ENCODE data around the gene KLHL40. TPM values are rescaled to one million over a fixed set of nuclear protein-coding genes. Genes with fewer than 3 reads are reported as not detected.

The KLHL40 gene
- total and polyA plus RNA-seq, 9 donors: not detected

GRCh38 chr3:42674146-42674545 lies 11.2 kb upstream of the KLHL40 start:
- DNase-seq: no peak
- WGBS, 3 donors: 43 to 50% (median 49%) methylated on average over 3 of the region's 3 CpGs
- Histone ChIP-seq H3K27ac (no peak overlapping the region), H3K4me3 (no peak overlapping the region), H3K27me3 (no peaks in the 10 kb centered on the region), H3K4me1 (ENCODE audit: insufficient read depth) (no peaks in the 10 kb centered on the region), H3K36me3 (no peaks in the 10 kb centered on the region), H3K9me3 (no peaks in the 10 kb centered on the region)
- no peak for TF ChIP-seq EP300 (IDR thresholded peaks at IDR 0.05)
- no peak for TF ChIP-seq CTCF (IDR thresholded peaks at IDR 0.05)
- intact Hi-C loops (cut with DNase I): no loop called here

DNA sequence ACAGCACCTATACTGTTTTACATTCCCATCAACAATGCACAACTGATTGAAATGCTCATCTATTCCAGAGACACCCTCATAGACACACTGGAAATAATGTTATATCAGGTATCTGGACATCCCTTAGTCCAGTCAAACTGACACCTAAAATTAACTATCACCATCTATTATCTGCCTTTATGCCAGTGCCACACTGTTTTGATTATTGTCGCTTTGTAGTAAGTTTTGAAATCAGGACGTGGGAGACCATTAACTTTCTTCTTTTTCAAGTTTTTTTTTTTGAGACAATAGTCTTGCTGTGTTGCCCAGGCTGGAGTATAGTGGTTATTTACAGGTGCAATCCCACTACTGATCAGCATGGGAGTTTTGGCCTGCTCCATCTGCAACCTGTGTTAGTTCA lies 9.4 kb upstream of the KLHL40 start:
- no peaks in the 10 kb centered on the region for H3K27me3 ChIP-seq
- H3K36me3 ChIP-seq: no peaks in the 10 kb centered on the region
- no peaks in the 10 kb centered on the region for H3K9me3 ChIP-seq

DNA sequence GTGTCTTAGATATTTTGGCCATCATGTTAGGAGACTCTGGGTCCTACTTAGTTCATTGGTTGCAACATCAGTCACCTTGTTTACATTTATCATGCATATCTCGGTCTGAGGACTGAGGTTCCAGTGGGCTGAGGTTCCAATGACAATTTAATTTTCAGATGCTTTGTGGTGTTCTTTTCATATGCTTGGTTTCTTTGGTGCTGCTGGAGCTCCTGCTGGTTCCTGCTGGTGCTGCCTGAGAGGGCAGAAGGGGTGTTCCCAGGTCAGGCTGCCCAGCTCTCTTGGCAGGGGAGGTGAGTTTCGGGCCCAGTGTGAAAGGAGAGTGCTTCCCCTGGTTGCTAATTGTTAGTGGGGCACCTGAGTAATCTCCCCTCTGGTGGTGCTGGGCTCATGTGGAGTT lies 6.9 kb upstream of the KLHL40 start:
- Histone ChIP-seq H3K4me1 (ENCODE audit: insufficient read depth) (no peaks in the 10 kb centered on the region), H3K27ac (no peak overlapping the region), H3K27me3 (no peaks in the 10 kb centered on the region), H3K4me3 (no peak overlapping the region), H3K9me3 (no peaks in the 10 kb centered on the region), H3K36me3 (no peaks in the 10 kb centered on the region)
- intact Hi-C loops (cut with DNase I): no loop called here
- DNase-seq: no peak
- TF ChIP-seq CTCF (IDR thresholded peaks at IDR 0.05) (no peak), POLR2A (IDR thresholded peaks at IDR 0.05) (no peak), EP300 (IDR thresholded peaks at IDR 0.05) (no peak)
- WGBS, 3 donors: 69 to 86% (median 77%) methylated on average over 2 of the region's 2 CpGs

More for the DNA sequence above, 9.4 kb upstream of the KLHL40 start:
- WGBS, 3 donors: 76 to 90% (median 80%) methylated on average over 2 of the region's 2 CpGs
- no peak for DNase-seq
- H3K27ac ChIP-seq: no peak overlapping the region
- TF ChIP-seq CTCF (IDR thresholded peaks at IDR 0.05) (no peak), EP300 (IDR thresholded peaks at IDR 0.05) (no peak), POLR2A (IDR thresholded peaks at IDR 0.05) (no peak)
- no peaks in the 10 kb centered on the region for H3K4me1 ChIP-seq (ENCODE audit: insufficient read depth)
- H3K4me3 ChIP-seq: no peak overlapping the region
- intact Hi-C loops (cut with DNase I): no loop called here

DNA sequence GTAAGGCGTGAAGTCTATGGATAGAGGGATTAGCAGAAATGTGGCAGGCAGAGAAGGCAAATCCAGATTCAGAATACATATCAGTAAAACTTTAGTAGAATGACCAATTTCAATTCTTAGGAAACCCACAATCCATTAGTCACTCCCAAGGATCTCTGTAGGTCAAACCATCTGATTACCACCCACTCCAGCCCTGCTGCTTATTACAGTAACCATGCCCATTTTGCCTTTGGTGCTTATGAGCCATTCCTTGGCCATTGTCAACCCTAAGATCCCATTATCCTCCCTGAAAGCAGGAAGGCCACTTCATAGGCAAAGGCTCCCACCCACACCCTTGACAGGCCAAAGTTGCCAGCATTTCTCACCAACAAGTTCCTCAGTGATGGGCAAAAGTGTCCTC lies 5.1 kb upstream of the KLHL40 start:
- Histone ChIP-seq H3K4me3 (no peak overlapping the region), H3K27ac (no peak overlapping the region)

More for the DNA sequence above, 5.1 kb upstream of the KLHL40 start:
- WGBS, 3 donors: 83 to 97% (median 96%) methylated on average over 1 of the region's 1 CpG
- intact Hi-C loops (cut with DNase I): no loop called here
- no peaks in the 10 kb centered on the region for H3K9me3 ChIP-seq
- no peaks in the 10 kb centered on the region for H3K36me3 ChIP-seq
- no peaks in the 10 kb centered on the region for H3K27me3 ChIP-seq
- TF ChIP-seq CTCF (IDR thresholded peaks at IDR 0.05): no peak
- TF ChIP-seq POLR2A (IDR thresholded peaks at IDR 0.05): no peak
- TF ChIP-seq EP300 (IDR thresholded peaks at IDR 0.05): no peak
- H3K4me1 ChIP-seq (ENCODE audit: insufficient read depth): no peaks in the 10 kb centered on the region
- no peak for DNase-seq
